ENCODE results near the gene KIF4A. TPM values are rescaled to one million over a fixed set of nuclear protein-coding genes. Genes with fewer than 3 reads are reported as not detected.
"Not testable (repeated sequence)": the region's sequence is repeated elsewhere in the genome, so short reads cannot be mapped to it uniquely, and the experiment has no call there.

Gene KIF4A
- total and polyA plus RNA-seq, 7 donors: 0.04 to 0.15 (median 0.07) TPM; not detected in 2

- no peak for DNase-seq
- peaks cover 0 to 10% (median 0%) of the 10 kb centered on the region in 3 donors for H3K27me3 ChIP-seq (ENCODE audit: insufficient read depth in 3 of 3, low read length in 2 of 3)
- ATAC-seq: no peak
- H3K4me3 ChIP-seq: no peak overlapping the region
- no peaks in the 10 kb centered on the region for H3K4me1 ChIP-seq
- intact Hi-C loops (cut with DNase I): no loop called here
- no peaks in the 10 kb centered on the region for H3K36me3 ChIP-seq (ENCODE audit: insufficient read depth in 1 of 2, low read depth in 1 of 2)
- no peak overlapping the region for H3K27ac ChIP-seq
- H3K9me3 ChIP-seq: no peaks in the 10 kb centered on the region
- 73 to 95% (median 95%) methylated on average over 5 of the region's 5 CpGs for WGBS, 3 donors
- TF ChIP-seq CTCF (IDR thresholded peaks at IDR 0.05): no peak
These were observed 3.7 kb downstream of the KIF4A start for GRCh38 chrX:70293621-70294020.

- Histone ChIP-seq H3K4me1 (no peaks in the 10 kb centered on the region), H3K4me3 (no peak overlapping the region), H3K36me3 (ENCODE audit: insufficient read depth in 1 of 2, low read depth in 1 of 2) (no peaks in the 10 kb centered on the region), H3K27me3 (ENCODE audit: insufficient read depth in 3 of 3, low read length in 2 of 3) (peaks cover 0 to 24% (median 0%) of the 10 kb centered on the region in 3 donors), H3K9me3 (no peaks in the 10 kb centered on the region), H3K27ac (no peak overlapping the region)
- ATAC-seq: no peak
- TF ChIP-seq CTCF (IDR thresholded peaks at IDR 0.05): no peak
- intact Hi-C loops (cut with DNase I): no loop called here
- DNase-seq: no peak
- 46 to 54% (median 50%) methylated on average over 3 of the region's 3 CpGs for WGBS, 3 donors
These were observed 11.8 kb downstream of the KIF4A start for GRCh38 chrX:70301716-70302115.

- Histone ChIP-seq H3K9me3 (peaks cover 4% of the 10 kb centered on the region), H3K4me1 (no peaks in the 10 kb centered on the region), H3K27ac (no peak overlapping the region), H3K27me3 (ENCODE audit: insufficient read depth in 3 of 3, low read length in 2 of 3) (peaks cover 0 to 4% (median 0%) of the 10 kb centered on the region in 3 donors), H3K4me3 (no peak overlapping the region), H3K36me3 (ENCODE audit: insufficient read depth in 1 of 2, low read depth in 1 of 2) (no peaks in the 10 kb centered on the region)
- DNase-seq: no peak
- 86 to 92% (median 86%) methylated on average over 1 of the region's 1 CpG for WGBS, 3 donors
- intact Hi-C loops (cut with DNase I): no loop called here
- TF ChIP-seq CTCF (IDR thresholded peaks at IDR 0.05): no peak
- no peak for ATAC-seq
These were observed 23.6 kb downstream of the KIF4A start for GRCh38 chrX:70313503-70313902.

- Histone ChIP-seq H3K27me3 (ENCODE audit: insufficient read depth in 3 of 3, low read length in 2 of 3) (peaks cover 0 to 19% (median 0%) of the 10 kb centered on the region in 3 donors), H3K36me3 (ENCODE audit: insufficient read depth in 1 of 2, low read depth in 1 of 2) (no peaks in the 10 kb centered on the region), H3K4me3 (no peak overlapping the region), H3K4me1 (no peaks in the 10 kb centered on the region), H3K9me3 (no peaks in the 10 kb centered on the region), H3K27ac (no peak overlapping the region)
- ATAC-seq: no peak
- no peak for TF ChIP-seq CTCF (IDR thresholded peaks at IDR 0.05)
- DNase-seq: no peak
- intact Hi-C loops (cut with DNase I): no loop called here
- WGBS, 3 donors: 81 to 98% (median 97%) methylated on average over 4 of the region's 4 CpGs
These were observed 32.9 kb downstream of the KIF4A start for GRCh38 chrX:70322784-70323183.

- H3K4me3 ChIP-seq; H3K27ac ChIP-seq; H3K36me3 ChIP-seq (ENCODE audit: insufficient read depth in 1 of 2, low read depth in 1 of 2); DNase-seq; H3K4me1 ChIP-seq; ATAC-seq; intact Hi-C loops (cut with DNase I); H3K9me3 ChIP-seq: not testable (repeated sequence)
- H3K27me3 ChIP-seq (ENCODE audit: insufficient read depth in 3 of 3, low read length in 2 of 3): peaks cover 0 to 19% (median 0%) of the 10 kb centered on the region in 3 donors
- WGBS, 3 donors: 87 to 98% (median 97%) methylated on average over 6 of the region's 6 CpGs
These were observed 33.7 kb downstream of the KIF4A start for GRCh38 chrX:70323628-70324027.

All from psoas muscle (tissue), 8 donors.